Measurements from ENCODE around the gene ZNF579. TPM values are rescaled to one million over a fixed set of nuclear protein-coding genes. Genes with fewer than 3 reads are reported as not detected.

ZNF579 gene
- total RNA-seq: 1 to 10 TPM in 1 of 4 donors, under 1 TPM in 2, not detected in 1; 0.51 to 5.3 (median 0.66) TPM

- TF ChIP-seq CTCF (IDR thresholded peaks at IDR 0.05; ENCODE audit: low read depth): no peak
These were observed at the start of gene ZNF579 for GRCh38 chr19:55580628-55581144. Gene ZNF579 (minus strand): TSS chr19:55580848. CDS start chr19:55579639, 1,209 bp downstream.

GRCh38 chr19:55626350-55626749 is 45.7 kb upstream of the ZNF579 start:
- no peak for TF ChIP-seq CTCF (IDR thresholded peaks at IDR 0.05; ENCODE audit: low read depth)

GRCh38 chr19:55625004-55625326 is 44.3 kb upstream of the ZNF579 start:
- TF ChIP-seq CTCF (IDR thresholded peaks at IDR 0.05; ENCODE audit: low read depth): no peak

- no peak for TF ChIP-seq CTCF (IDR thresholded peaks at IDR 0.05; ENCODE audit: low read depth)
These were observed 43.7 kb upstream of the ZNF579 start, which contains the start of gene ZNF784 for GRCh38 chr19:55624109-55625003. Gene ZNF784 (minus strand): TSS chr19:55624566. CDS start chr19:55624561, 5 bp downstream.

GRCh38 chr19:55623561-55623960 is 42.9 kb upstream of the ZNF579 start:
- no peak for TF ChIP-seq CTCF (IDR thresholded peaks at IDR 0.05; ENCODE audit: low read depth)

GRCh38 chr19:55623130-55623529 is 42.5 kb upstream of the ZNF579 start:
- TF ChIP-seq CTCF (IDR thresholded peaks at IDR 0.05; ENCODE audit: low read depth): no peak

GRCh38 chr19:55622242-55622969 is 41.8 kb upstream of the ZNF579 start:
- no peak for TF ChIP-seq CTCF (IDR thresholded peaks at IDR 0.05; ENCODE audit: low read depth)

Measured in subcutaneous adipose tissue (tissue), 4 donors.